HG03565 (cell line): ENCODE measurements around the gene VRK1.

ENCODE experiments used
- ATAC-seq: cut with Tn5 transposase; IDR thresholded peaks from one replicate; pipeline ENCODE4 v1.9.1; 2021; ENCODE audit warnings: mild to moderate bottlenecking, moderate library complexity; ENCODE audit not compliant: unreplicated experiment

Gene VRK1

DNA sequence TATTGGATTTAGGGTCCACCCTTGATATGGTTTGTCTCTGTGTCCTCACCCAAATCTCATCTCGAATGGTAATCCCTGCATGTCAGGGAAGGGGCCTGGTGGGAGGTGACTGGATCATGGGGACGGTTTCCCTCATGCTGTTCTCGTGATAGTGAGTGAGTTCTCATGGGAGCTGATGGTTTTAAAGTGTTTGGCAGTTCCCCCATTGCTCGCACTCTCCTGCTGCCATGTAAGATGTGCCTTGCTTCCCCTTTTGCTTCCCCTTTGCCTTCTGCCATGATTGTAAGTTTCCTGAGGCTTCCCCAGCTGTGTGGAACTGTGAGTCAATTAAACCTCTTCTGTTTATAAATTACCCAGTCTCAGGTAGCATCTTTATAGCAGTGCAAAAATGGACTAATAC is 118.3 kb downstream of the VRK1 start:
- no peak for ATAC-seq

DNA sequence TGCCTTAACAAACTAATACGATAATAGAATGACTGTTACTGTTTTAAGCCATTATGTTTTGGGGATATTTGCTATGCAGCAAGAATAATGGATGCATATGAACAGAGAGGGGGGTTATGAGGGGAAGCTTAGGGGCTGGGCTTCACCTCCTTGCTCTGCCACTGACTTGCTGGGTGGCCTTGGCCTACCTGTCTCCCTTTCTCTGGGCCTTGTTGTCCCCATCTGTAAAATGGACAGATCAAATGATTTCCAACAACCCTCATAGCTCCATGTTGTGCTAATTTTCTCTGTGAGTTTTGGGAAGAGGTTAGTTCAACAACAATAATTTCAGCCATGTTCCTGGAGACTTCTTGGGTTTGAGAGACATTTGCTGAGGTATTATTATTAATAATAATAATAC is 119.6 kb downstream of the VRK1 start:
- no peak for ATAC-seq

DNA sequence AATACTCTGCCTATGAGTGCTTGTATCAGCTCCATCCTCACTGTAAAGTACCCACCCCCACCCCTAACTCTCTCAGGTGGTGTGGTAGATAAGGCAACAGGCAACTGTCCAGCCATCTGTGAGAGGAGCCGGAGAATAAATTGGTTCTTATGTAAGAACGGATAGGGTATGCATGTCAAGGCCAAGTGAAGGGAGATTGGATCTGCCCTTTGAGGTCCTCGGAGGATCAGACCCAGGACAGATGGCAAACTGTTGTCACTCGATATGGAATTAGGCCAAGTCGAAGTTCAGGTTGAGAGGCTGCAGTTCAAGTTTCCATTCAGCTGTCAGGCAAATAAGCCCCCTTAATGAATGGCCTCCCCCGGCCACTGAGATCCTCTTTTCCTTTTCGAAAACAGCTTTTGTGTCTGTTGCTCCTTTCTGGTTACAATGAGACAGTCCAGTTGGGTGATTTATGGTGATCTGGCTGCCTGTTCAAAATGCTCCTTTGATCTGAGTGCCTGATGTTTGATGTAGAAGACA is 120.3 kb downstream of the VRK1 start:
- no peak for ATAC-seq

DNA sequence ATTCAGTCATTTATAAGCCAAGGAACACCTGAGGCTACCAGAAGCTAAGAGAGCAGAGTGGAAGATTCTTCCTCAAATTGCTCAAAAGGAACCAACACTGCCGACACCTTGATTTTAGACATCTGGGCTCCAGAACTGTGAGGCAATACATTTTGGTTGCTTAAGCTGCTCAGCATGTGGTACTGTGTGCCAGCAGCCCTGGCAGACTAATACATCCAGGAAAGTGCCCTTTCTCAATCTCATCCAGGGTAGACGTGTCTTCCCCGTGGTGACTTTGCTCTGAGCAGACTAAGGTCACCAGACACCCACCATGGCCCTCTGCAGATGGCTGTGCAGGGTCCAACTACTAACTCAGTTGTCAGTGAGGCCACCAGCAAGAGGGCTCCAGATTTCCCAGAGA is 122.8 kb downstream of the VRK1 start:
- no peak for ATAC-seq

DNA sequence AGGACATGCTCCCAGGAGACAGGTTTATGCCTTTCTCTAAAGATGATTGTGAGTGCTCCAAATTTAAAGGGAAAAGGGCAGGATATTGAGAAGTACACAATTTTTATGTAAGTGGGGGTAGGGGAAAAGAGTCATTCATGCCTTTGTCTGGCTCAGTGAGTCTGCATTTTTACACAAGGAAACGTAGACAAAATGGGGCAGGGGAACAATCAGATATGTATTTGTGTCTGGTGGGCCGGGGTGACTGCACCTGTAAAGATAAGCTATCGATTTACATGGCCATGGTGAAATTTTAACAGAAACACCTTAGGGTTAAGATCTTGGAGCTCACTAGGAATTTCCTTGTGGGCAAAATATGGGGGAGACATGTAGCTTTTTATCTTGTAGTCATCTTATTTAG is 123.6 kb downstream of the VRK1 start:
- ATAC-seq = no peak

DNA sequence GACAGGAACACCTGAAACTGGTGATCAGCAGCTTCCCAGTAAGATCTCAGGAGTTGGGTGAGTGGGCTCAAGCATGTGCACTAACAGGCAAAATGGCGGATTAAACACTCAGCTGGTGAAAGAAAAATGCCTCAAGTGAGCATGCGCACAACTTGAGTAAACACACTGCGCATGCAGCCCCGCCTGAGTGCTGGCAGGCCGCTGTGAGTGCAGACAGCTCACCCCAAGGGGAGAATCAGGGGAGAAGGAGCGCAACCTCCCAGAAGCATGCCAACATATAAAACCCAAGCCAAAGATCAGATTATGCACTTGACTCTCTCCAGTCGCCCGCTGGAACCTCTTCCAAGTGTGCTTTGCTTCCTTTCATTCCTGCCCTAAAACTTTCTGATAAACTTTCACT is 125.8 kb downstream of the VRK1 start:
- no peak for ATAC-seq

DNA sequence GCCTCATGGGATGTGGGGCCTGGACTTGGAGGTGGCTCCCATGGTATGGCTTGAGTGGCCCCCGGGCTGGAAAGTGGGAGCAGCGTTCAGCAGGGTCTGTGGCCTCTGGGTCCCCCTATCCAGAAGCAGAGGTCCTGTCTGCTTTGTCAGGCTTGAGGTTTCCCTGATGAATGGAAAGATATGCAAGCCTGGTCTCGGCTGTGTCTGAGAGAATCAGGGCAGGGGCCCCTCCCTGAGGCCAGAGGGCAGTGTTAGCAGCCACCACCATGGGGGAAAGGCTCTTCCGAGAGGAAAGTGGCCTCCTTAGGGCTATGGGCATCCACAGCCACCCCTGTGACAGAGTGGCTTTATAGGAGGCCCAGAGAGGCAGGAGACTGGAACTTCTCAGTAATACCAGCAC is 128.2 kb downstream of the VRK1 start:
- no peak for ATAC-seq

DNA sequence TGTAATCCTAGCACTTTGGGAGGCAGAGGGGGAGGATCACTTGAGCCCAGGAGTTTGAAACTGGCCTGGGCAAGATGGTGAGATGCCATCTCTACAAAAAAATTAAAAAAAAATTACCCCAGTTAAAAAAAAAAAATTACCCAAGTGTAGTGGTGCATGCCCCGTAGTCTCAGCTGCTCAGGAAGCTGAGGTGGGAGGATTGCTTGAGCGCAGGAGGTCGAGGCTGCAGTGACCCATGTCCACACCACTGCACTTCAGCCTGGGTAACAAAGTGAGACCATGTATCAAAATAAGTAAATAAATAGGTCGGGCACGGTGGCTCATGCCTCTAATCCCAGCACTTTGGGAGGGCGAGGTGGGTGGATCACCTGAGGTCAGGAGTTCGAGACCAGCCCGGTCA is 128.8 kb downstream of the VRK1 start:
- no peak for ATAC-seq

DNA sequence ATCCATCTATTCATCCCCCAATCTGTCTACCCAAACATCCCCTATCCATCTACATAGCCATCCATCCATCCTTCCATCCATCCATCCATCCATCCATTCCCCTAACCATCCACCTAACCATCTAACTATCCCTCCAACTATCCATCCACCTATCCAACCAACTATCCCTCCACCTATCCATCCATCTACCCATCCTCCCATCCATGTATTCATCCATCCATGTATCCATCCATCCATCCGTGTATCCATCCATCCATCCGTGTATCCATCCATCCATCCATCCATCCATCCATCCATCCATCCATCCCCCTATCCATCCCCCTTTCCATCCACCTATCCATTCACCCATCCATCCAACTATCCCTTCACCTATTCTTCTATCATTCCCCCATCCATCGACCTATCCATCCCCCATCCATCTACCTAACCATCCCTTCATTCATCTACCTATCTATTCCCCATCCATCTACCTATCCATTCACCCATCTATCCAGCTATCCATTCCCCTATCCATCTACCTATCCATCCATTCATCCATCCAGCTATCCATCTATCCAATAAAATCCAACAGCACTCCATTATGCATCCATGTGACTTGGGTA is 131.7 kb downstream of the VRK1 start:
- ATAC-seq = no peak

DNA sequence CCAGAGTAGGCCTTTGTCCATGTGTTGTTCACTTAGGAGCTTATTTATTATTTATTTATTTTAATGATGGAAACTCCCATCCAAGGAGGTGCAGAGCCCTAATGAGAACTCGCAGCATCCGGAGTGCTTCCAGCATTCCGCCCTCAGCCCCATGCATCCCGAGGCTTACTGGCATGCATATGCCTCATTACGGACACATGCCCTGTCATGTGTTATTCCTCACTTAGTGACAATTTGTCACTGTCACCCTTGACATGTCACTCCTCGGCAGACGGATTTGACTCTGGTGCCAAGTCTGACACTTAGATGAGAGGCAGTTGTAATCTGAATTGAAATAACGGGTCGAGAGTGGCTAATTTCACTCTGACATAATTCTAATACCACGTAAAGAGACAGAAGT is 132.8 kb downstream of the VRK1 start:
- ATAC-seq = no peak

DNA sequence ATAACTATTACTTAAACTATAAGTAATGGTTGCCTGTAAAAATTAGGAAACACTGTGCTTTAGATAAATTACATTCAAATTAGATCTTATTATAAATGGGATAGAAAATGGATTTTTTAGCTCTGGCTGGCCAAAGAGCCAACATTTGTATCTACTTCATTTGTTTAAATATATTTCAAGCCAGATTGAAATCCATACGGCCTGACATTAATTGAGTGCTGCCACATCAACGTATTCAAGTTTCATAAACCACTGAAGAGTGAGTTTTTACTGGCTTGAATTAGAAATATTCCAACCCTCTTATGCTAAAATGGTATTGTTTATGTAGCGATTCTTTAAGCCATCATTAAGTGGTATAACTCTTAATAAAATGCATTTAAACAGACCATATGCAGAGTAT is 133.3 kb downstream of the VRK1 start:
- ATAC-seq = no peak
